Suprapubic skin (tissue), 4 donors: ENCODE data around the gene ZNF408. TPM values are rescaled to one million over a fixed set of nuclear protein-coding genes. Genes with fewer than 3 reads are reported as not detected.
"Not testable (repeated sequence)": the region's sequence is repeated elsewhere in the genome, so short reads cannot be mapped to it uniquely, and the experiment has no call there.

Experiments used
- DNase-seq, 2 donors: peaks; one replicate each; pipeline ENCODE4 v3.0.0-alpha.2; 2019; ENCODE audit warnings: low spot score in 2 of 2
- H3K27ac ChIP-seq: fragments of 200-600 bp; sonication (generic); one replicate; pipeline ENCODE4 v1.5.1; 2019
- H3K27me3 ChIP-seq: fragments of 200-600 bp; sonication (generic); one replicate; pipeline ENCODE4 v1.5.1; 2019
- H3K36me3 ChIP-seq: fragments of 200-600 bp; sonication (generic); one replicate; pipeline ENCODE4 v1.5.1; 2019
- H3K4me1 ChIP-seq: fragments of 200-600 bp; sonication (generic); one replicate; pipeline ENCODE4 v1.5.1; 2019
- H3K4me3 ChIP-seq: fragments of 200-600 bp; sonication (generic); one replicate; pipeline ENCODE4 v1.5.1; 2019; ENCODE audit warnings: mild to moderate bottlenecking
- H3K9me3 ChIP-seq: fragments of 200-600 bp; sonication (generic); one replicate; pipeline ENCODE4 v1.5.1; 2019
- CTCF ChIP-seq, 2 donors: fragments of 200-600 bp in 1 of 2; fragments of 450-650 bp in 1 of 2; sonication (generic) in 1 of 2; IDR thresholded peaks; one replicate each; pipeline ENCODE4 v1.5.1; 2016 to 2019; ENCODE audit warnings: antibody characterized with exemption in 2 of 2, mild to moderate bottlenecking in 1 of 2, moderate library complexity in 1 of 2
- EP300 ChIP-seq: sonication (generic); formaldehyde crosslinking; IDR thresholded peaks from one replicate; pipeline ENCODE4 v1.6.1; 2017; ENCODE audit warnings: antibody characterized with exemption
- POLR2A ChIP-seq, 2 donors: fragments of 450-650 bp; IDR thresholded peaks; one replicate each; pipeline ENCODE4 v1.6.1; 2017; ENCODE audit warnings: antibody characterized with exemption in 2 of 2, mild to moderate bottlenecking in 2 of 2, moderate library complexity in 2 of 2
- POLR2AphosphoS5 ChIP-seq, 3 donors: sonication (generic); formaldehyde crosslinking; IDR thresholded peaks; one replicate each; pipeline ENCODE4 v1.6.1; 2017; ENCODE audit warnings: antibody characterized with exemption in 3 of 3
- WGBS: methylation state at CpG from one replicate; pipeline ENCODE4 v1.1.5; 2018; 5-methylcytosine and 5-hydroxymethylcytosine counted together
- total RNA-seq, 4 donors: library from RNA; depleted of rRNA; stranded (reverse); fragments of >200 nt; gene quantifications; one replicate each; pipeline ENCODE4 v1.1.0, GENCODE V29; 2016

ZNF408 gene
- total RNA-seq, 4 donors from 2014 or later: 11.6 to 25.6 (median 13.7) TPM

- Histone ChIP-seq H3K27ac (no peak overlapping the region), H3K27me3 (no peaks in the 10 kb centered on the region), H3K36me3 (no peaks in the 10 kb centered on the region), H3K9me3 (no peaks in the 10 kb centered on the region), H3K4me1 (peaks cover 4% of the 10 kb centered on the region), H3K4me3 (no peak overlapping the region)
- TF ChIP-seq POLR2AphosphoS5 (IDR thresholded peaks at IDR 0.05): no peak
- TF ChIP-seq EP300: no peak
- TF ChIP-seq POLR2A (IDR thresholded peaks at IDR 0.05): no peak
- TF ChIP-seq CTCF (IDR thresholded peaks at IDR 0.05): no peak
- no peak for DNase-seq
- WGBS: 90% methylated on average over 7 of the region's 7 CpGs
Observed at GRCh38 chr11:46712874-46713576, 12.2 kb downstream of the ZNF408 start.

- not testable (repeated sequence) for H3K27ac ChIP-seq, H3K4me3 ChIP-seq, H3K27me3 ChIP-seq, H3K4me1 ChIP-seq, H3K36me3 ChIP-seq, DNase-seq, H3K9me3 ChIP-seq
- 92% methylated on average over 2 of the region's 2 CpGs for WGBS
Observed at GRCh38 chr11:46717825-46718154, 17.0 kb downstream of the ZNF408 start.

GRCh38 chr11:46718155-46719019, 17.6 kb downstream of the ZNF408 start:
- Histone ChIP-seq H3K9me3 (no peaks in the 10 kb centered on the region), H3K27ac (no peak overlapping the region), H3K27me3 (no peaks in the 10 kb centered on the region), H3K36me3 (no peaks in the 10 kb centered on the region), H3K4me1 (no peaks in the 10 kb centered on the region), H3K4me3 (no peak overlapping the region)
- TF ChIP-seq POLR2AphosphoS5 (IDR thresholded peaks at IDR 0.05): no peak
- no peak for TF ChIP-seq EP300
- no peak for TF ChIP-seq POLR2A (IDR thresholded peaks at IDR 0.05)
- TF ChIP-seq CTCF (IDR thresholded peaks at IDR 0.05): no peak
- 86% methylated on average over 11 of the region's 11 CpGs for WGBS
- no peak for DNase-seq

GRCh38 chr11:46719048-46719542, 18.3 kb downstream of the ZNF408 start, which contains the start of gene F2:
F2 (plus strand) TSS chr11:46719213; CDS start chr11:46719236, 23 bp downstream.
- 94% methylated on average over 3 of the region's 7 CpGs for WGBS
- TF ChIP-seq CTCF (IDR thresholded peaks at IDR 0.05) (no peak), POLR2AphosphoS5 (IDR thresholded peaks at IDR 0.05) (no peak), POLR2A (IDR thresholded peaks at IDR 0.05) (no peak), EP300 (no peak)
- Histone ChIP-seq H3K4me1 (no peaks in the 10 kb centered on the region), H3K4me3 (no peak within 1 kb of the TSS), H3K27me3 (no peaks in the 10 kb centered on the region), H3K36me3 (no peaks in the 10 kb centered on the region), H3K9me3 (no peaks in the 10 kb centered on the region), H3K27ac (no peak within 1 kb of the TSS)
- DNase-seq: no peak

GRCh38 chr11:46719543-46720218, 18.9 kb downstream of the ZNF408 start:
- 91% methylated on average over 22 of the region's 25 CpGs for WGBS
- TF ChIP-seq EP300 (no peak), POLR2A (IDR thresholded peaks at IDR 0.05) (no peak), POLR2AphosphoS5 (IDR thresholded peaks at IDR 0.05) (no peak), CTCF (IDR thresholded peaks at IDR 0.05) (no peak)
- DNase-seq: no peak
- Histone ChIP-seq H3K4me3 (no peak overlapping the region), H3K4me1 (no peaks in the 10 kb centered on the region), H3K36me3 (no peaks in the 10 kb centered on the region), H3K27me3 (no peaks in the 10 kb centered on the region), H3K9me3 (no peaks in the 10 kb centered on the region), H3K27ac (no peak overlapping the region)
